GM13977 (cell line): ENCODE data around the gene AMFR.

Experiments used
- DNase-seq: peaks from one replicate; pipeline ENCODE4 v3.0.0; 2012; ENCODE audit warnings: low spot score
- CTCF ChIP-seq: IDR thresholded peaks from 2 replicates; pipeline ENCODE4 v1.5.1; 2012; ENCODE audit warnings: mild to moderate bottlenecking, control low read depth; ENCODE audit not compliant: insufficient read depth; ENCODE audit errors: extremely low read depth, missing control alignments
- in situ Hi-C: fragments of 300-500 bp; cut with MboI; formaldehyde crosslinking; loops from one replicate; pipeline ENCODE4 v1.12.0; 2022; ENCODE audit warnings: low sequenced_read_pairs, low pct_unique_long_range_greater_than_20kb, mixed read lengths, inconsistent platforms; ENCODE audit not compliant: unreplicated experiment

Gene AMFR

GRCh38 chr16:56351481-56351880 is 73.9 kb downstream of the AMFR start:
- DNase-seq, result no peak
- in situ Hi-C loops, result no loop called here
- TF ChIP-seq CTCF, result no peak

DNA sequence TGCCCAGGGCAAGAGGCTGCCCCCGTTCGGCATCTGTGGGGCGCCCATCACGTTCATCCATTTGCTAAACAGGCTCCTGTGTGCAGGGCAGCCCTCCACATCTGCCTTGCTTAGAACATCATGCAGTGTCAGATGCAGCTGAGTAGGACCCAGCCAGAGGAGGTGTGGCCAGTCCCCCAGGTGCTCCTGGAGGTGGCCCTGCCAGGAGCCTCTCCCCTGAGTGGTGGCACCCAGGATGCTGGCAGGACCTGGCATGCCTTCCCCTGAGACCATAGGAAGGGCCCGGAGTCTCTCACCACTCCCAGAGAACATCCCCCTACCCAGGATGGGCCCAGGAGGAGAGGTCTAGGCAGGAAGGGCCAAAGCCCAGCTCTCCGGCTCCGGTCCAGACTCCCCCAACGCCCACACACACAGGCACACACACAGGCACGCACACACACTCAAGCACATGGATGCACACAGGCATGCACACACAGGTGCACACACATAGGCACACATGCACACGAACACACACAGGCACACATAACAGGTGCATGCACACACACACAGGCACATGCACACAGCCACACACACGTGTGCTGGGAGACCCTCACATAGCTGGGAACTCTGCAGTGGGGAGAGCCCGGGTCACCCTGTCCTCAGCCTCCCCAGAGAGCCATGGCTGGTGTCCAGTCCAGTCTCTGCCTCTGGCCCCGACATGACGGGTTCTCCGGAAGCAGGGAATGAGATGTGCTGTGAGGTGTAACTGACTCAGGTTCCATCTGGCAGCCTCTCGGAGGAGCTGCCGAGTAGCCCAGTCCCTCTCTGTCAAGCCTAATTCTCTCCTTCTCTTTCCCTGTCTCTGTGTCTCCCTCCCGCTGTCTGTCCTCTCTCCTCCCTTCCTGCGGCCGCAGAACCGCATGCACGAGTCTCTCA is 74.6 kb downstream of the AMFR start:
- DNase-seq, result no peak
- no peak for TF ChIP-seq CTCF
- in situ Hi-C loops, result no loop called here

DNA sequence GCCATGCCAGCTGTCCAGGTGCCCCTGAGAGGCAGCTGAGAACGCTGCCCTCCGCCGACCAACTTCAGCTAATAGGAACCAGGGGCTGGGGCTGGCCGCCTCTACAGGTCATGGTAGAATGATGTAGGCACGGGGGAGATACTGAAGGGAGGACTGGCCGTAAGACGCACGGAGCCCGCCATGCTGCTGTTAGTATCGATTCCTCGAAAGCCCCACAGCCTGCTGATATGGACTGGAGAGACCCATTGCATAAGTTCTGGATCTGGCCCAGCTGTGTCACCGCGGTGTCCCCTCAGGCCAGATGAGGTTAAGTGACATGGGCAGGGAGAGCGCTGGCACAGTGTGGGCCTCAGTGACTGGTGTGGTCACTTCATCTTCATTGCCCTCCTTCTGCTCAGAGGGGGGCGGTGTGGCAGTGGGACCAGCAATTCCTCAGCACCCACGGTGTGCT is 75.6 kb downstream of the AMFR start:
- TF ChIP-seq CTCF, result no peak
- in situ Hi-C loops, result no loop called here
- DNase-seq, result no peak

DNA sequence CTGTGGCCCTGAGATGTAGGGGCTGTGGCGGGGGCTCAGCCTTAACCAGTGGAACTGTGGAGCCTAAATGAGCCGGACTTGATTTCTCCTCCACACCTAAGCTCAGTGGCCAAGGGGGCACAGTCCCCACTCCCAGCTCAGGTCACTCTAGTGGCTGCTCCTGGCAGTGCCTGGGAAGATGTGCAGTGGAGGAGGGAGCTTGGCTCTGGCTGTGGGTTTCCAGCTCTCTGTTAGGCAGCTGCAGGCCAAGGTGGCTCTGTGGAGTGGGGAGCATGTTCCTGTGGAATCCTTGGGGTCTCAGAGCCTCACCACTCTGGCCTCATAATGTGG is 76.3 kb downstream of the AMFR start:
- no peak for DNase-seq
- no peak for TF ChIP-seq CTCF
- in situ Hi-C loops, result no loop called here

DNA sequence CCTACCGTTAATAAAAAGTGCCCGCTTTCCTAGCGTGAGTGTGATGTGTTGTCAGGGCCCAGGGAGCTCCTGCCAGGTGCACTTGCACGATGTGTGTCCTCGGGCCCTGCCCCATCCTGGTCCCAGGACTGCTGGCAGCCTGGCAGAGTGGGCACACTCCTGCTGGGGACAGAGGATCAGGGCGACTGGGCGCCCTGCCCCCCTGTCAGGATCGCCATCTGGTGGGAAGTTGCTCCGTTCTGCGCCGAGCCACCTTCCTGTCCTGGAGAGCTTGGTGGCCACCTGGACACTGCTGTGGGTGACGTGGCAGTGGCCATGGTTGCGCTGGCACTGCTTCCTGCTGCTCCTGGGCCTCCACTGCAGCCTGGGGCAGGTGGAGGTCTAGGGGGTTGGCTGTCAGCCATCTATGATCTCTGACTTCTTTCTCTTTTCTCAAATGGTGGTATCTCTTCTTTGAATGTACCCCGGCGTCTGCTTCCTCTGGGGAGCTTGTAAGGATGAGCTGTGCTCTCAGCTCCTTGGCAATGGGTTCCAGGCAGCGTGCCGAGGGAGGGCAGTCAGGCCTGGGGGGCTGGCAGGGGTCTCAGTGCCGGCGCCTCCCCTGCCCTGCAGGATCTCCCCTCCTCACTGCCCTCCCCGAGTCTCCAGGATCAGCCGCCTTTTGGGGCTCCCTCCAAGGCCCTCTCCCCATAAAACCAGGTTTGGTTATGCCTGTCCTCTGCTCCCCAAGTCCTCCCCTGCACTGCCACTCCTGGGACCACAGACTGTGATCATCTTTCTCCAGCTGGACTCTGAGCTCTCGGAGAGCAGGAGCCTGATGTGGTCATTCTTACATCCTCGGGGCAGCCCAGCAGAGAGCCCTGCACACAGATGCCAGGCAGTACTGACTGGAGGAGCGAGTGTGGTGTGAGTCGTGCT is 76.9 kb downstream of the AMFR start:
- no peak for DNase-seq
- no peak for TF ChIP-seq CTCF
- in situ Hi-C loops, result no loop called here

DNA sequence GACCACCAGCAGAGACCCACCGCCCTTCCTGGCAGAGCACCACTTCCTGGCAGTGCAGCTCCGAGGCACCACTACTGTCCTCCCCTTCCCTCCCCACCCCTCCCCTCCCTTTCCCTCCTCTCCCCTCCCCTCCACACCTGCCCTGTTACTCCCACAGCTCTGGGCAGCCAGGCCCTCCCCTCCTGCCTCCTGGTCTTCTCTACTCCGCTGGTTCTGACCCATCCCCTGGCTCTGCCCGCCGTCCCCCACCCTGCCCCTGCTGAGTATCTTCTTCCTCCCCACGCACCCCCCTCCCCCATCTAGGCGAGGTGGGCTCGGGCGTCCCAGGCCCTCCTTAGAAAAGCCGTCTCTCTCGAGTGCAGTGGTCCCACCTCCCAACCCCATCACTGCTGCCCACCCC is 77.7 kb downstream of the AMFR start:
- in situ Hi-C loops, result no loop called here
- no peak for DNase-seq
- no peak for TF ChIP-seq CTCF
